ENCODE measurements around the gene TXNRD2.

The TXNRD2 gene

GRCh38 chr22:19979712-19980493 is 38.3 kb upstream of the TXNRD2 start:
- 97% methylated on average over 52 of the region's 52 CpGs for WGBS, 2 experiments
- Histone ChIP-seq H3K9me3 (ENCODE audit: control insufficient read depth, low read length) (no peaks in the 10 kb centered on the region), H3K4me1 (ENCODE audit: control insufficient read depth, insufficient read depth, low read length) (peaks cover 24% of the 10 kb centered on the region), H3K27ac (ENCODE audit: insufficient read depth, low read depth, low read length, poor library complexity, severe bottlenecking) (no peak overlapping the region), H3K4me3 (ENCODE audit: insufficient read depth, low read depth, low read length) (no peak overlapping the region), H3K27me3 (ENCODE audit: control insufficient read depth, insufficient read depth, low read length, poor library complexity, severe bottlenecking) (no peaks in the 10 kb centered on the region), H3K36me3 (ENCODE audit: control insufficient read depth, insufficient read depth, low read length) (peaks cover 27% of the 10 kb centered on the region)

DNA sequence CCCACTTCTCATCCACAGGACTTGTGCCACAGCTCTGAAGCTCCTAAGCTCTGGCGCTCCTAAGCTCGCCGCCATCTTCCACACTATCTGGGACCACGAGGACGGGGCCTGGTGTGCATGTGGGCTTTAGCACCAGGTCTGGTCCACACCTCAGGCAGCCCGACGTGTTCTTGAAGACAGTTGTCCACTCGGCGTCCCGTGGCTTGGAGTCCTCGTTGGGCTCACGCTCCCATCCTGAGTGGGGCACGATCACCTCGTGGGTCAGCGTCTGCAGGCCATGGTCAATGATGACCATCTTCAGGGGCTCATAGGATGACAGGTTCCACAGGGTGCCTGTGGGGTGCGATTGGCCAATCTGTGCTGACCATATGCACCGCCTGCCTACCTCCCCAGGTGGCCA is 37.1 kb upstream of the TXNRD2 start:
- Histone ChIP-seq H3K9me3 (ENCODE audit: control insufficient read depth, low read length) (no peaks in the 10 kb centered on the region), H3K27me3 (ENCODE audit: control insufficient read depth, insufficient read depth, low read length, poor library complexity, severe bottlenecking) (no peaks in the 10 kb centered on the region), H3K36me3 (ENCODE audit: control insufficient read depth, insufficient read depth, low read length) (peaks cover 27% of the 10 kb centered on the region), H3K4me1 (ENCODE audit: control insufficient read depth, insufficient read depth, low read length) (peaks cover 16% of the 10 kb centered on the region), H3K4me3 (ENCODE audit: insufficient read depth, low read depth, low read length) (no peak overlapping the region), H3K27ac (ENCODE audit: insufficient read depth, low read depth, low read length, poor library complexity, severe bottlenecking) (no peak overlapping the region)
- 96 to 97% methylated on average over 17 of the region's 17 CpGs for WGBS, 2 experiments

GRCh38 chr22:19977296-19978243 is 36.0 kb upstream of the TXNRD2 start:
- Histone ChIP-seq H3K4me3 (ENCODE audit: insufficient read depth, low read depth, low read length) (no peak overlapping the region), H3K36me3 (ENCODE audit: control insufficient read depth, insufficient read depth, low read length) (peaks cover 36% of the 10 kb centered on the region), H3K27me3 (ENCODE audit: control insufficient read depth, insufficient read depth, low read length, poor library complexity, severe bottlenecking) (no peaks in the 10 kb centered on the region), H3K9me3 (ENCODE audit: control insufficient read depth, low read length) (no peaks in the 10 kb centered on the region), H3K27ac (ENCODE audit: insufficient read depth, low read depth, low read length, poor library complexity, severe bottlenecking) (no peak overlapping the region), H3K4me1 (ENCODE audit: control insufficient read depth, insufficient read depth, low read length) (peaks cover 13% of the 10 kb centered on the region)
- 95% methylated on average over 32 of the region's 32 CpGs for WGBS, 2 experiments

DNA sequence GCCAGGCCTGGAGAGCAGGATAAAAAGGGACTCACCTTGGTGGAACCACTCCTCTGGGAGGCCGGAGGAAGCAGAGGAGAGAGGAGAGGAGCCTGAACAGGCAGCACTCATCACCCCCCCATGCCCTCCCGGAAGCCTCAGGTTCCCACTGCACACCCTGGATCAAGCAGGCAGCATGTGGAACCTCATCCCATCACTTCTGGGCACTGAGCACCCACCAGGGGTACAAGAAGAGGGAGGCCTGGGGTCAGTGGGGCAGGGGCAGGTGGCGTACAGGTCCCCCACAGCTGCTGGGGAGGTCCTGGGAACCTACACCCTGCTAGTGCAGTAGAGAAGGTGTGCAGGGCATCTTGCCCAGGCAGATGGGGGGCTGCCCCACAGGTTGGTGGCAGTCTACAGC is 35.1 kb upstream of the TXNRD2 start:
- no peak overlapping the region for H3K4me3 ChIP-seq (ENCODE audit: insufficient read depth, low read depth, low read length)
- peaks cover 32% of the 10 kb centered on the region for H3K36me3 ChIP-seq (ENCODE audit: control insufficient read depth, insufficient read depth, low read length)
- peaks cover 13% of the 10 kb centered on the region for H3K4me1 ChIP-seq (ENCODE audit: control insufficient read depth, insufficient read depth, low read length)
- H3K27me3 ChIP-seq (ENCODE audit: control insufficient read depth, insufficient read depth, low read length, poor library complexity, severe bottlenecking): no peaks in the 10 kb centered on the region
- no peaks in the 10 kb centered on the region for H3K9me3 ChIP-seq (ENCODE audit: control insufficient read depth, low read length)
- 96 to 98% methylated on average over 3 of the region's 3 CpGs for WGBS, 2 experiments
- no peak overlapping the region for H3K27ac ChIP-seq (ENCODE audit: insufficient read depth, low read depth, low read length, poor library complexity, severe bottlenecking)

- H3K27me3 ChIP-seq (ENCODE audit: control insufficient read depth, insufficient read depth, low read length, poor library complexity, severe bottlenecking): no peaks in the 10 kb centered on the region
- H3K36me3 ChIP-seq (ENCODE audit: control insufficient read depth, insufficient read depth, low read length): peaks cover 26% of the 10 kb centered on the region
- 94 to 95% methylated on average over 4 of the region's 4 CpGs for WGBS, 2 experiments
- no peaks in the 10 kb centered on the region for H3K9me3 ChIP-seq (ENCODE audit: control insufficient read depth, low read length)
- no peak overlapping the region for H3K27ac ChIP-seq (ENCODE audit: insufficient read depth, low read depth, low read length, poor library complexity, severe bottlenecking)
- H3K4me1 ChIP-seq (ENCODE audit: control insufficient read depth, insufficient read depth, low read length): peaks cover 13% of the 10 kb centered on the region
- H3K4me3 ChIP-seq (ENCODE audit: insufficient read depth, low read depth, low read length): no peak overlapping the region
Observed at GRCh38 chr22:19975707-19976035, 34.1 kb upstream of the TXNRD2 start.

GRCh38 chr22:19974935-19975706 is 33.5 kb upstream of the TXNRD2 start:
- peaks cover 13% of the 10 kb centered on the region for H3K4me1 ChIP-seq (ENCODE audit: control insufficient read depth, insufficient read depth, low read length)
- H3K27me3 ChIP-seq (ENCODE audit: control insufficient read depth, insufficient read depth, low read length, poor library complexity, severe bottlenecking): no peaks in the 10 kb centered on the region
- peaks cover 20% of the 10 kb centered on the region for H3K36me3 ChIP-seq (ENCODE audit: control insufficient read depth, insufficient read depth, low read length)
- H3K4me3 ChIP-seq (ENCODE audit: insufficient read depth, low read depth, low read length): no peak overlapping the region
- H3K9me3 ChIP-seq (ENCODE audit: control insufficient read depth, low read length): no peaks in the 10 kb centered on the region
- H3K27ac ChIP-seq (ENCODE audit: insufficient read depth, low read depth, low read length, poor library complexity, severe bottlenecking): peak overlapping the region; percentile 86
- WGBS, 2 experiments: 78 to 81% methylated on average over 13 of the region's 13 CpGs

DNA sequence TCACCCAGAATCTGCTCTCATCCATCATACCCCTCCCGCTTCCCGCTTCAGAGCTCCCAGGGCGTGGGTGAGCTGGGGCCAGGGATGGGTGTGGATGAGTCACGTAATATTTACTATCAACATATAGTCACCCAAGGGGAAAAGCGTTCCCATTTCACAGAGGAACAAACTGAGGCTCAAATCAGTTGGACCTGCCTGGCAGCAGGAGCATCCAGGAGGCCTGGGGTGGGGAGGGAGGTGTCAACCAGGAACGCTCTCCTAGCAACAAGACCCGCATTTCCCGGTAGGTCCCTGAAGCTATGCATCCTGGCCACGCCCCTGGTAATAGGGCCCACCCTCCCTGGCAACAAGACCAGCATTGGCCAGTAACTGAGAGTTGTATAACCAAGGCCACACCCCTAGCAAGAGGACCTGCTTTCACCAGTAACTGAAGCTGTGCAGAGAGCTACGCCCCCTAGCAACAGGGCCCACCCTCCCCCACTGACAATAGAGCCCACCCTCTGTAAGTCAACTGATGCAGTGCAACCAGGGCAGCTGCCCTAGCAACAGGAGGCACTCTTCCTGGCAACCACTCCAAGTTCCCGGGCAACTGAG is 32.7 kb upstream of the TXNRD2 start:
- Histone ChIP-seq H3K4me3 (ENCODE audit: insufficient read depth, low read depth, low read length) (no peak overlapping the region), H3K9me3 (ENCODE audit: control insufficient read depth, low read length) (no peaks in the 10 kb centered on the region), H3K36me3 (ENCODE audit: control insufficient read depth, insufficient read depth, low read length) (peaks cover 19% of the 10 kb centered on the region), H3K27ac (ENCODE audit: insufficient read depth, low read depth, low read length, poor library complexity, severe bottlenecking) (peak overlapping the region; percentile 86), H3K4me1 (ENCODE audit: control insufficient read depth, insufficient read depth, low read length) (peaks cover 13% of the 10 kb centered on the region), H3K27me3 (ENCODE audit: control insufficient read depth, insufficient read depth, low read length, poor library complexity, severe bottlenecking) (no peaks in the 10 kb centered on the region)
- WGBS, 2 experiments: 68 to 73% methylated on average over 10 to 11 of the region's 11 CpGs

DNA sequence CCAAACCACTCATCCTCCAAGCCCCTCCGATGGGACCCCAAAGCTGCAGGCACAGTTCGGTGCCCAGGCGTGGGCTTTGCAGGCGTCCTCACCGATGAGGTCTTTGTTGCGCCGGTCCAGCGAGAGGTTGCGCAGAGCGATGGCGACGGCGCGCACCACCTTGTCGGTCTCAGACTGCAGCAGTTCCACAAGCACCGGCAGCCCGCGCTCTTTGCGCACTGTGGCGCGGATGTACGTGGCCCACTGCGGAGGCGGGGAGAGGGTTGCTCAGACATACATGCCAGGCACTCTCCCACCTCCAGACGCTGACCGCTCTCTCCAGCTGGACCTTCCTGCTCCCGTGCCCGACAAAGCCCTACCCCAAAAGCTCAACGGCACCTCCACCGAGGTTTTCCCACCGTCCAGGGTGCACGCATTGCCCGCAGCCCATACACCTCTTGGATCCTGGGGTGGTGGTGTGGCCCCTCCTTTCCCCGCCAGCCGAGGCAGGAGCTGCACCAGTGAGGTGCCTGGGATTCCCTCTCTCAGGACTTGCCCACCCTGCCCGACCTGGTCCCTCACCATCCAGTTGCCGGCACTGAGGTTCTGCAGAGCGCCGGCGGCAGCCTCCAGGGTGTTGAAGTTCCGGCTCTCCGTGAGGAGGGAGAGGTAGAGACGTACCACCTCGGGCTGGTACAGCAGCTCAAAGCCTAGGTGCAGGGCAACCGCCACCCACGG is 32.1 kb upstream of the TXNRD2 start:
- H3K36me3 ChIP-seq (ENCODE audit: control insufficient read depth, insufficient read depth, low read length): peaks cover 15% of the 10 kb centered on the region
- H3K4me3 ChIP-seq (ENCODE audit: insufficient read depth, low read depth, low read length): no peak overlapping the region
- 96 to 97% methylated on average over 46 of the region's 46 CpGs for WGBS, 2 experiments
- H3K27ac ChIP-seq (ENCODE audit: insufficient read depth, low read depth, low read length, poor library complexity, severe bottlenecking): no peak overlapping the region
- peaks cover 13% of the 10 kb centered on the region for H3K4me1 ChIP-seq (ENCODE audit: control insufficient read depth, insufficient read depth, low read length)
- no peaks in the 10 kb centered on the region for H3K9me3 ChIP-seq (ENCODE audit: control insufficient read depth, low read length)
- no peaks in the 10 kb centered on the region for H3K27me3 ChIP-seq (ENCODE audit: control insufficient read depth, insufficient read depth, low read length, poor library complexity, severe bottlenecking)
